ENCODE results near the gene CPSF3.

Gene CPSF3

DNA sequence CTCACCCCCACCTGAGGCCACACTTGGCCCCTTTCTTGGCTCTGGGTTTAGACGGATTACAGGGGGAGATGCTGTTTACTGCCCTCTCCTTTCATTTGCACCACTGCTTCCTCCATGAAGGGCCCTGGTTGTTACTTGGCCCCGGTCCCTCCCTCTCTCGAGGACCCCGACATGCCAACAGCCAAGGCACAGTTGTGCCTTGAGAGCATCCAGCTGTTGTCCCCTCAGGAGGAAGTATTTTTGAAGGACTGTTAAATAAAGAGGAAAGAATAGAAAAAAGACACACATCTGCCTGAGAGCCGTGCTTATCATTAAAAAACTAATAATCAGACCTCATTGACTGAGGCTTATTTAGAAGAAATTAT lies 44.1 kb upstream of the CPSF3 start:
- POLR2A ChIA-PET, result no interaction called here
- no peak for TF ChIP-seq CTCF (IDR thresholded peaks at IDR 0.05; ENCODE audit: control extremely low read depth, extremely low read depth, low read depth, missing control alignments)
- DNase-seq (ENCODE audit: extremely low spot score), result no peak
- CTCF ChIA-PET, result no interaction called here

DNA sequence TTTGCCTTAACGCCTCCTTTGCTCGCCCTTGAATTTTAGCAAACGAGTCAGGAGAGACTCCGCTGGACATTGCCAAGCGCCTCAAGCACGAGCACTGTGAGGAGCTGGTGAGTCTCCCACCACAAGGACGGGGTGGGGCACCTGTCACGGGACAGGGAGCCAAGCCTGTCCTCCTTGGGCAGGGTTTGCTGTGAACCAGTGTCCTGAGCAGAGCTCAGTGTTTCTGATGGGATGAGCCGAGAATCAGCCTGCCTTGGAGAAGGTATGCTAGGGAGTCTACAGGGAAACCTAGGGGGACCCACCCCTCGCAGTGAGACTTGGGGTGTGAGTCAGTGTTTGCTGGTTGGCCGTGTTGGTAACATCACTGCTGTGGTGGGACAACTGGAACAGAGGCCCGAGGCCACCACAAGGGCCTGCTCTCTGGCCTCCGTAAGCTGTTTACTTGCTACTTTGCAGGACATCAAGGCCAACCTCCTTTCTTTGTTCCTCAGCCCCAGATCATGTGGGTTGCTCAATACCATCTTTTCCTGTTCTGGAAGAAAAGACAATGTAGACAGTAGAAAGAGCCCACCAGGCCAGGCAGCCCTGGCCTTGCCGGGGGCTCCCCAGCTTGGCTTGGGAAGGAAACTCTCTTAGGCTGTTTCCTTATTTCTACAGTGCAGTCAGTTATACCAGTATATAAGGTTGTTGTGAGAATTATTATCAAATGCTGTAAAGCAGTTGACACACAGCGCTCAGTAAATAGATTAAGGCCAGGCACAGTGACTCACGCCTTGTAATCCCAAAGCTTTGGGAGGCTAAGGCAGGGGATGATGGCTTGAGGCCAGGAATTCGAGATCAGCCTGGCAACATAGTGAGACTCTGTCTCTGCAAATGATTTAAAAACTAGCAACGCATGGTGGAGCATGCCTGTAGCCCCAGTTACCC lies 42.5 kb upstream of the CPSF3 start:
- ChIA-PET CTCF (interaction anchor here (0.9 to 2.2 kb wide), 4 partner anchors 10 to 20 kb away, joined by 3 to 7 read pairs (median 3); no protein-coding TSS in a partner anchor), POLR2A (no interaction called here)
- no peak for DNase-seq (ENCODE audit: extremely low spot score)
- TF ChIP-seq CTCF (IDR thresholded peaks at IDR 0.05; ENCODE audit: control extremely low read depth, extremely low read depth, low read depth, missing control alignments), result no peak

- CTCF ChIA-PET, result interaction anchor here (1.2 to 2.2 kb wide), 2 partner anchors 8 to 18 kb away, joined by 3 to 7 read pairs; no protein-coding TSS in a partner anchor
Observed at GRCh38 chr2:9382604-9383235, 40.7 kb upstream of the CPSF3 start.

DNA sequence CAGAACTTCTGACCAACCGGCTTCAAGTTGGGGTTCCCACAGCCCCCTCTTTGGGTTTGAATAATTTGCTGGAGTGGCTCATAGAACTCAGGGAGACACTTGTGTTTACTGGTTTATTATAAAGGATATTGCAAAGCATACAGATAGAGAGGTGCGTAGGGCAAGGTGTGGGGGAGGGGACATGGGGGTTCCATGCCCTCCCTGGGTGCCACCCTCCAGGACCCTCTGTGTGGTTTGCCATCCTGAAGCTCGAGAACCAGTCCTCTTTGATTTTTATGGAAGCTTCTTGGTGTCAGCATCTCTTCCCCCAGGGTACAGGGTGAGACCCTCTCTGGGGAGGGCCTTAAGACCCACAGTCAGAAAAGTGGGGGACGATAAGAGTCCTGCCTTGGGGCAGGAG lies 38.9 kb upstream of the CPSF3 start:
- ChIA-PET POLR2A (no interaction called here), CTCF (no interaction called here)
- DNase-seq (ENCODE audit: extremely low spot score), result no peak
- TF ChIP-seq CTCF (IDR thresholded peaks at IDR 0.05; ENCODE audit: control extremely low read depth, extremely low read depth, low read depth, missing control alignments), result no peak

More at GRCh38 chr2:9382604-9383235, 40.7 kb upstream of the CPSF3 start:
- POLR2A ChIA-PET, result no interaction called here
- TF ChIP-seq CTCF (IDR thresholded peaks at IDR 0.05; ENCODE audit: control extremely low read depth, extremely low read depth, low read depth, missing control alignments), result no peak
- DNase-seq (ENCODE audit: extremely low spot score), result no peak

DNA sequence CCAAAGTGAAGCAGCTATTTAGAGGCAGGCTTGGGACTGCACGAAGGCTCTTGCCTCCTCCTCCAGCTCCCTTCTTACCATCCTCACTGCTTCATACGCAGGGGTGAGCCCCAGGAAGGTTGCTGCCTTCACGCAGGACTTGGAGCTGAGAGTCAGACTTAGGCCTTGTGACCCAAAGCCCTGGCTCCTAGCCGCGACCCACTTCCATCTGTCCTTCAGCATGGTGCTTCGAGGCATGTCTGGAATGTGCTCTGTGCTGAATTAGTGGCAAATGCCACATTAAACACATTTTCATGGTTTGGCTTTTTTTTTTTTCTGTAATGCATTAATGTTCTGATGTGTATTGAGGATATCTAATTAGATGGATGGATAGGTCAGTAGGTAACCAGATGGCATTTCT lies 37.6 kb upstream of the CPSF3 start:
- no peak for TF ChIP-seq CTCF (IDR thresholded peaks at IDR 0.05; ENCODE audit: control extremely low read depth, extremely low read depth, low read depth, missing control alignments)
- POLR2A ChIA-PET, result no interaction called here
- DNase-seq (ENCODE audit: extremely low spot score), result no peak
- CTCF ChIA-PET, result interaction anchor here (0.8 kb wide), 1 partner anchor 15 kb away, joined by 3 read pairs; no protein-coding TSS in a partner anchor

DNA sequence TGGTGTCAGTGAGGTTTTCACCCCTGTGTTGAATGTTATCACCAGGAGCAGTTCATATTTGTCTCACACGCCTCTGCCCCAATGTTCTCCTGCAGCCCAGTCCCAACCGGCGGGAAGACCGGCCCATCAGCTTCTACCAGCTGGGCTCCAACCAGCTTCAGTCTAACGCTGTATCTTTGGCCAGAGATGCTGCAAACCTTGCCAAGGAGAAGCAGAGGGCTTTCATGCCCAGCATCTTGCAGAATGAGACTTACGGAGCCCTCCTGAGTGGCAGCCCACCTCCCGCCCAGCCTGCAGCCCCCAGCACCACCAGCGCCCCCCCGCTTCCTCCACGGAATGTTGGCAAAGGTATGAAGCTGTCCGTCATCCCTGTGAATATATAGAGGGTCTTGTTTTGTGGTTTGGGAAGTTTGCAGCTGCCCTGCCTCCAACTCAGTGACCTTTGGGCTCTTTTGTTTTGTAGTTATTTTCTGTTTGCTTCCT lies 35.2 kb upstream of the CPSF3 start:
- POLR2A ChIA-PET, result no interaction called here
- TF ChIP-seq CTCF (IDR thresholded peaks at IDR 0.05; ENCODE audit: control extremely low read depth, extremely low read depth, low read depth, missing control alignments), result no peak
- no peak for DNase-seq (ENCODE audit: extremely low spot score)
- CTCF ChIA-PET, result no interaction called here
